Stimulated activated CD4-positive, alpha-beta T cell treated with anti-CD3 and anti-CD28 coated beads, Interleukin-4, amount 100 ng/mL, for 24 hours (primary cell): ENCODE results near the gene ITGA7.
"Not testable (repeated sequence)": the region's sequence is repeated elsewhere in the genome, so short reads cannot be mapped to it uniquely, and the experiment has no call there.

Experiments used
- DNase-seq: peaks from one replicate; pipeline ENCODE4 v3.0.0-alpha.2; 2020

Gene ITGA7

DNA sequence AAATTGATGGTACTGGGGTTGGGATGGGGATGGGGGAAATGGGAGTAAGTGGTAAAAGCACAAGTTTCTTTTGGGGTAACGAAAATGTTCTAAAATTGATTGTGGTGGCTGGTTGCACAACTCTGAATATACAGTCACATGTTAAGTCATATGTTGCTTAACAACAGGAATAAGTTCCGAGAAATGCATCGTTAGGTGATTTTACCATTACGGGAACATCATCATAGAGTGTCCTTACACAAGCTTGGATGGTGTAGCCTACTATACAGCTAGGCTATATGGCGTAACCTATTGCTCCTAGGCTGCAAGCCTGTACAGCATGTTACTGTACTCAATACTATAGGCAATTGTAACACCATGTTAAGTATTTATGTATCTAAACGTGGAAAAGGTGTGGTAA is 31.0 kb downstream of the ITGA7 start:
- DNase-seq = no peak

DNA sequence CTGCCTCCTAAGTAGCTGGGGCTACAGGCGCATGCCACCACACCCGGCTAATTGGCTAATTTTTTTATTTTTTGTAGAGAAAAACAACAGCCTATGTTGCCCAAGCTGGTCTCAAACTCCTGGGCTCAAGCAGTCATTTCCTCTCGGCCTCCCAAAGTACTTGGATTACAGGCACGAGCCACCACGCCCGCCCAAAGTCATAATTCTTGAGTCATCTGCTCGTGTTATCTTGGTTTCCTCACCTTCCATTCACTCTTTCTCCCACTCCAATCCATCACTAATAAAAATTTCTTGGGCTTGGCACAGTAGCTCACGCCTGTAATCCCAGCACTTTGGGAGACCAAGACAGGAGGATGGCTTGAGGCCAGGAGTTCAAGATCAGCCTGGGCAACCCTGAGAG is 32.0 kb downstream of the ITGA7 start:
- DNase-seq = no peak

DNA sequence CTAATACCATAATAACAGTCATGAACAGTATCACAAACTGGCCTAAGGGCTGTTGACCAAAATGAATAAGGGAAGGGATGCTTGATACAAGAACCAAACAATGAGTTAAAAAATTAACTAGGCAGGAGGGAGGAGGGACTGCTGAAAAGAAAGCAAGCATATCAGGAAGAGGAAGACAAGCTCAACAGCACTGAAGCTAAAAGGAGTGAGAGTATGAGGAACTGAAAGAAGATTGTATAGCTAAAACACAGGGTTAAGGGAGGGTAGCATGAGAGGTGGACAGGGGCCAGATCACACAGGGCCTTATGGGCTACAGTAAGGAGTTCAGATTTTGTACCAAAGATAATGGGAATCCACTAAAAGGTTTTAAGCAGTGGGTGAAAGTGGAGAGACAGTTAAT is 34.1 kb downstream of the ITGA7 start:
- no peak for DNase-seq

DNA sequence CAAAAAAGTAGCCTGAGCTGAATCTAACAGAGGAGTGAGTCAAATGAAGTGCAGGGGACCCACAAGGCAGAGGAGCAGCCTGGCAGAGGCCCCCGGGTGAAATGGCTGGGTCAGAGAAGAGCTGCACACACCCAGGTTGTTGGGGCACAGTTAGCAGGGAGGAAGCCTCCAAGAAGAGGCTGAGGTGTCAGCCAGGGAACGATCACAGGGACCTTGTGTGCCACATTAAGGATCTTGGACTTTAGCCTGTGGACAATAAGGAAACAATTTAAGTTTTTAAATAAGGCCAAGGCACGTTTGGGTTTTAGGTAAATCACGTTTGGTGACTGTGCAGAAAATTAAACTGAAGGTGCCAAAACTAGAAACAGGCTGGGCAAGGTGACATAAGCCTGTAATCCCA is 36.0 kb downstream of the ITGA7 start:
- DNase-seq = no peak

DNA sequence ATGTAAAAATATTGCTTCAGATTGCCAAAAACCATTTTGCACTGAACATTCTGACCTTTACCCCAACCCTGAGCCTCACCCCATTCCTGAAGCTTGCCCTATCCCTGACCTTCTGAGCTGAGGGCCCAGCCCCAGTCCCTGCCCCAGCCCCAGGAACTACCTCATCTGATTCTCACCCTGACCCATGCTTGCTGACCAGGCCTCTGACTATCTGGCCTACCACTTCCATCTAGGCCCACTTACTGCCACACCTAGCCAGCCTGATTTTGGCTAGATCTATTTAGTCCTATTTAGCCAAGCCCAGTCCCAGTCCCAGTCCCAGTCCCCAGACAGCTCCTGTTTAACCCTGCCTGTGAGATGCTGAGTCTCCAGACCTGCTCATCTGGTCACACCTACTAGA is 37.4 kb downstream of the ITGA7 start:
- DNase-seq = no peak

GRCh38 chr12:55666508-55666907 is 41.2 kb downstream of the ITGA7 start:
- no peak for DNase-seq

- DNase-seq = no peak
These were observed 42.9 kb downstream of the ITGA7 start for GRCh38 chr12:55664826-55665225.

DNA sequence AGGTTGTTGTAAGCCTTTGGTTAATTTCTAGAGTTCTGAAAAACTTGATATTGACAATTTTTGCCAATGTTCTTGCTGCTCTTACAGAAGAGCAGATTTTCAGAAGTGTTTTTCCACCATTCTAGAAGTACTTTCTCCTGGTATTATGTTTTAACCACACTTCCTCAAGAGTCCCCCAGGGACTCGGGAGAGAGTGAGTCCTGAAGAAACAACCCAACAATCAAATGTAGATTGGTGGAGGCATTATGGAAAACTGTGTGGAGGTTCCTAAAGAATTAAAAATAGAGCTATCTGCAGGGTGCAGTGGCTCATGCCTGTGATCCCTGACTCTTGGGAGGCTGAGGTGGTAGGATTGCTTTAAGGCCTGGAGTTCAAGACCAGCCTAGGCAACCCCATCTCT is 44.3 kb downstream of the ITGA7 start:
- no peak for DNase-seq

DNA sequence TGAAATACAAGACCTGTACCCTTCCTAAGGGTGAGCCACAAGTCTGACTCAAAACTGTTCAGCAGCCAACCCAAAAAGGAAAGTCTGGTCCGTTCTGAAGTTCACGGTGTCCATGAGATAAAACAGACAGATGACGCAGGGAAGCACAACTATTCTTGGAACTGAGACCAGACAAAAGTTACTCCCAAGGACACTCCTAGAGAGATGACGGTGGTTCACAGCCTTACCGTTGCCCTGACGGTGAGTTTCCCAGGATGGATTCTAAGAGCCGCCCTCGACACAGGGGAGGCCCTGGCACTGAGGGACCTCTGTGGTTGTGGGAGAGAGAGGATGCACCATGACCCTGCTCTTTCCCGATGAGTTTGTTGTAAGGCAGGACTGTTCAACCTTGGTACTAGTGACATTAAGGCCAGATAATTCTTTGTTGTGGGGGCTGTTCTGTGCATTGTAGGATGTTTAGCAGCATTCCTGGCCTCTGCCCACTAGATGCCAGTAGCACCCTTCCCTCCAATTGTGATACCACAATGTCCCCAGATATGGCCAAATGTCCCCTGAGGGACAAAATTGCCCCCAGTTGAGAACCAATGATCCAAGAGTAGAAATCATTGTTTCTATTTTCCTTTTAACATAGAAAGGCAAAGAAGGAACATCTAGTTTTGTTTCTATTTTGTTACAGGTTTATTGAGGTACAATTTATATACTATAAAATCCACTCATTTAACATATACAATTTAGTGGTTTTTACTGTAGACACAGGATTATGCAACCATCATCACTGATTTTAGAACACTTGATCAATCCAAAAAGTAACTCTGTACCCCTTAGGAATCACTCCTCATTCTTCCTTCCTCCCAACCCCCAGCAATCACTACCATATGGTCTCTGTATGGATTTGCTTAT is 48.0 kb downstream of the ITGA7 start:
- no peak for DNase-seq

DNA sequence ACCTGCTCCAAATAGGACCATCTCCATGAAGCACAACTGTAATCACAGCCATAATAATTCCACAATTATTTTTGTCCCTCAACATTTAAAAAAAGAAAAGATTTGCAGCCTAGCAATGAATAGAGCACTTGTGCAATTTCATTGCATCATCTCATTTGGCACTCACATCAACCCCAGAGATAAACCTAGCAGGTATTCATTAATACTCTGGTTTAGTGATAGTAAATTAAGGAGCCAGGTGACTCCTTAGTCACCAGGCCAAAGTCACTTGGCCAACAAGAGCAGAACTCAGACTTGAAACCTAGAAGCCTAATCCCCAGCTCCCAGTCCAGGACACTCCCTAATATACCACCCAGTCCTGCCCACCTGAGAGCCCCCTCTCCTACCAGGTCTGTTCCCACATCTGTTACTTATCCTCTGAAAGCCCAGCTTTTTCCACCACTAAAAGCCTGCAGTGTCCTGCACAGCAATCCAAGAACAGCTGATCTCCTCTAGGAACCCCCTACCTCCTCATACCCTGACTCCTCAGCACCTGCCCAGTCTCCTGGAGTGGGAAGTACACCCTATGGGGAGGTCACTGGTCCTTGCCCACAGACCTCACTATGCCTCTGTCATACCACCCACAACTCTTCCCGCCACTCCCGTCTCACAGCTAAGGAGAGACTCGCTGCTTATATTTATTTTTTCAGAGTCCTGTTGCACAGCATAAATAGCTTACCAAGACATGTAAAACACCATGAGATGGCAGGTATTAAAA is 48.9 kb downstream of the ITGA7 start:
- no peak for DNase-seq

DNA sequence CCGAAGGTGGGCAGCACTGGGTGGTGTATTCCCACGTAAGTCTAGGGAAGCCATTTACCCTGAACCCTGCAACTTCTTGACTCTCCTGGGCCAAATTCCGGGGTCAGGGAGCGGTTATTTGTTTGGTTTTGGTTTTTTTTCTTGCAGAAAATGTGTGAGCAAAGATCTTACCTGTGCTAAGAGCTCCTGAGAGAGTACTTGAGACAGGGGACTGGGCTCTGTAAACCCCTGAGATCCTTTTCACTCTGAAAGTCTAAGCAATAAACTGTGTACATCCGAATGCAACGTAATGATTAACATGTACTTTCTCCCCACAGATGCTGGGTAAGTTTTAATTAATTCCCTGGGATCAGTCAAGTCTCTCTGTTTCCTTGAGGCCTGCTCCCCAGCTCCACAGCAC is 49.5 kb downstream of the ITGA7 start:
- DNase-seq = no peak

DNA sequence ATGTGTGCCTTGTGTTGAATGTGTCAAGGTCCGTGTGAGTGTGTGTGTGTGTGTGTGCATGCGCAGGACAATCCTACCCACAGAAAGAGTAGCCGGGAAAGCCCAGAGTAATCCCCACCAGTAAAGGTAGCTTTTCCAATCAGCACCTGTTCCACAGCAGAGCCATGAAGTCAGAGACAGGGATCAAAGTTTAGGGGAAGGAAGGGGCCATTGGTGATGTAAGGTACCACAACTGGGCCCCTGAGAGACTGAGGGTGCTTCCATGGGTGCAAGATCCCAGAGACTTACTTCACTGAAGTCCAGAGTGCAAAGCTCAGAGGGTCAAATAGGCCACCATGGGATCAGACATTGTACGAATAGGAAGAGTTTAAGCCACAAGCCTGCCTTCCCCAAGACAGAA is 50.5 kb downstream of the ITGA7 start:
- DNase-seq = no peak

DNA sequence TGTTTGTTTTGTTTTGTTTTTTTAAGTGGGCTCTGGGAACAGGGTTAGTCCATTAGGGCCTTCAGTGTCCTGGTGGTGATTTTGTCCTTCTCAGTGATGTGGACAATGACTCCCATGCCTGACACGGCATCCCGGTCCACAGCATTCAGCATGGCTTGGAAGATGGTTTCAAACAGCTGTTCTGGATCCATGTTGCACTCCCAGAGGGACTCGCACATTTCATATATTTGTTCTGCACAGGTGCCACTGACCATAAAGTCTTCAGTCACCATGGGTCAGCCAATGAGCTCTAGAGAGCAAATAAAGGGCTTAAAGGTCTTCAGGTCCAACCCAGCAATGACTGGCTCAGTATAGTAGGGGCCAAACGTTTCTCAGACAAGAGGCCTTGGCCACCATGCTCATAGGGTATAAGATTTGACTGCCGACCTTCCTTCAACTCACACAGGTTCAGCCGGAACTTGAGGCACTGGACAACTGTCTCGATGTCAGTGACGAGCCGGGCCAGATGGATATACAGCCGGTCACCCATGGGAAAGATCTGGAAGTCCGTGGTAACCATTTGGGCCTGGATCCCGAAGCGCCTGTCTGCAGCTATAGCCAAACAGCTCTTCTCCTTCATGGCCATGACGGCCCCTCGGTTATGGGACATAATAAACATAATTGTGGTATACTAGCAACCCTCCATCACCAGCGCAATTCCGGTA is 53.0 kb downstream of the ITGA7 start:
- DNase-seq = no peak

DNA sequence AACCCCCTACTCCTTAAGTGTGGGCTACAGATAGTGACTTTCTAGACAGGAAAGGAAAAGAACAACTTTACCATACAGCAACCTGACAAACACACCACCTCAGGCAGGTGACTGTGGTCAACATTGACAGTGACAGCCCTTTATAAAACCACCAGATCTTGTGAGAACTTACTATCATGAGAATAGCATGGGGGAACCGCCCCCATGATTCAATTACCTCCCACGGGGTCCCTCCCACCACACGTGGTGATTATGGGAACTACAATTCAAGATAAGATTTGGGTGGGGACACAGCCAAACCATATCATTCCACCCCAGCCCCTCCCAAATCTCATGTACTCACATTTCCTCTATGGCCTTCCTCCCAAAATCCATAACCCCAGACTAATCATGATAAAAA is 54.7 kb downstream of the ITGA7 start:
- DNase-seq = peak; percentile 26

GRCh38 chr12:55652352-55652751 is 55.4 kb downstream of the ITGA7 start:
- peak; percentile 56 for DNase-seq

- no peak for DNase-seq
These were observed 56.4 kb downstream of the ITGA7 start for GRCh38 chr12:55651299-55651683.

- DNase-seq = not testable (repeated sequence)
These were observed 56.9 kb downstream of the ITGA7 start for GRCh38 chr12:55650620-55651298.

GRCh38 chr12:55647027-55647426 is 60.7 kb downstream of the ITGA7 start:
- no peak for DNase-seq

GRCh38 chr12:55644591-55644990 is 63.1 kb downstream of the ITGA7 start:
- no peak for DNase-seq

- no peak for DNase-seq
These were observed 65.0 kb downstream of the ITGA7 start for GRCh38 chr12:55642669-55643068.

DNA sequence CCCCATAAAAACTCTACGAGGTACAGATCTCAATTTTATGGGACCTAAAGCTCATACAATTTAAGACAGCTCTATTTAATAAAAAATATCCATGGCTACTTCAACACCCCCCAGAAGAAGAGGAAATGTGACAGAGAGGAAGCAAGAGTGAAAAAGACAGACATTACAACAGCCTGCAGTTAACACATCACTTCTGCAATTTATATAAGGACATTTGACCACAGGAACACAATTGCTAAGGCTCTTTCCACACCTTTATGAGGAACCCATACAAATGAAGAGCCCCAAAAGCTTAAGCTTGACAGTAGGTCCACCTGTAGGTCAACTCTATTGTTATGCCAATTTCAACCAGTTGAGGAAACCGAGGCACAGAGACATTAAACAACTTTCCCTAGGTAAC is 65.4 kb downstream of the ITGA7 start:
- DNase-seq = no peak

GRCh38 chr12:55641595-55641994 is 66.1 kb downstream of the ITGA7 start:
- DNase-seq = no peak

GRCh38 chr12:55637467-55637866 is 70.2 kb downstream of the ITGA7 start:
- DNase-seq = peak; percentile 40
